Left kidney (tissue), 8 donors: ENCODE results near the gene ARL4A. TPM values are rescaled to one million over a fixed set of nuclear protein-coding genes. Genes with fewer than 3 reads are reported as not detected.
"Not testable (repeated sequence)": the region's sequence is repeated elsewhere in the genome, so short reads cannot be mapped to it uniquely, and the experiment has no call there.

Experiments used
- DNase-seq: peaks from one replicate; pipeline ENCODE4 v3.0.0-alpha.2; 2013
- long read RNA-seq, 8 donors: transcript quantifications; one replicate each; lab custom pipeline, GENCODE V29; 2026
- polyA plus RNA-seq: library from polyadenylated mRNA; unstranded; fragments of 120-200 nt; gene quantifications from one replicate; pipeline ENCODE4 v1.2.1, GENCODE V29; 2013; ENCODE audit not compliant: insufficient read length

The ARL4A gene, protein sequence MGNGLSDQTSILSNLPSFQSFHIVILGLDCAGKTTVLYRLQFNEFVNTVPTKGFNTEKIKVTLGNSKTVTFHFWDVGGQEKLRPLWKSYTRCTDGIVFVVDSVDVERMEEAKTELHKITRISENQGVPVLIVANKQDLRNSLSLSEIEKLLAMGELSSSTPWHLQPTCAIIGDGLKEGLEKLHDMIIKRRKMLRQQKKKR
- 29.3 TPM for polyA plus RNA-seq
- long read RNA-seq, donor 1, transcript ARL4A-201 (2 exons, 1,147 nt), result major isoform, 7 of 16 reads
- long read RNA-seq, donor 1, transcript ARL4A-206 (2 exons, 845 nt), result major isoform, 7 of 16 reads
- long read RNA-seq, donor 1, partial matches to known transcripts, result 0 of 16 reads
- long read RNA-seq, donor 1, other reads (novel, unspliced or antisense), result 0 of 16 reads
- long read RNA-seq, donor 2, transcript ARL4A-206 (2 exons, 845 nt), result major isoform, 11 of 16 reads
- long read RNA-seq, donor 2, partial matches to known transcripts, result 0 of 16 reads
- long read RNA-seq, donor 2, other reads (novel, unspliced or antisense), result 0 of 16 reads
- long read RNA-seq, donor 3, transcript ARL4A-201 (2 exons, 1,147 nt), result major isoform, 5 of 10 reads
- long read RNA-seq, donor 3, partial matches to known transcripts, result 0 of 10 reads
- long read RNA-seq, donor 3, other reads (novel, unspliced or antisense), result 0 of 10 reads
- long read RNA-seq, donor 4, partial matches to known transcripts, result 0 of 1 reads
- long read RNA-seq, donor 4, other reads (novel, unspliced or antisense), result 0 of 1 reads
- long read RNA-seq, donor 5, transcript ARL4A-201 (2 exons, 1,147 nt), result minor isoform, 9 of 34 reads
- long read RNA-seq, donor 5, transcript ARL4A-206 (2 exons, 845 nt), result major isoform, 14 of 34 reads
- long read RNA-seq, donor 5, partial matches to known transcripts, result 6 of 34 reads
- long read RNA-seq, donor 5, other reads (novel, unspliced or antisense), result 0 of 34 reads
- long read RNA-seq, donor 6, transcript ARL4A-206 (2 exons, 845 nt), result major isoform, 6 of 10 reads
- long read RNA-seq, donor 6, partial matches to known transcripts, result 0 of 10 reads
- long read RNA-seq, donor 6, other reads (novel, unspliced or antisense), result 0 of 10 reads
- long read RNA-seq, donor 7, transcript ARL4A-206 (2 exons, 845 nt), result major isoform, 16 of 24 reads
- long read RNA-seq, donor 7, partial matches to known transcripts, result 0 of 24 reads
- long read RNA-seq, donor 7, other reads (novel, unspliced or antisense), result 0 of 24 reads
- long read RNA-seq, donor 8, partial matches to known transcripts, result 0 of 7 reads
- long read RNA-seq, donor 8, other reads (novel, unspliced or antisense), result 0 of 7 reads

GRCh38 chr7:12686891-12687717 lies at the start of gene ARL4A:
ARL4A (plus strand) TSS chr7:12687633; CDS start chr7:12688255, 622 bp downstream.
- peak; percentile 99 for DNase-seq

DNA sequence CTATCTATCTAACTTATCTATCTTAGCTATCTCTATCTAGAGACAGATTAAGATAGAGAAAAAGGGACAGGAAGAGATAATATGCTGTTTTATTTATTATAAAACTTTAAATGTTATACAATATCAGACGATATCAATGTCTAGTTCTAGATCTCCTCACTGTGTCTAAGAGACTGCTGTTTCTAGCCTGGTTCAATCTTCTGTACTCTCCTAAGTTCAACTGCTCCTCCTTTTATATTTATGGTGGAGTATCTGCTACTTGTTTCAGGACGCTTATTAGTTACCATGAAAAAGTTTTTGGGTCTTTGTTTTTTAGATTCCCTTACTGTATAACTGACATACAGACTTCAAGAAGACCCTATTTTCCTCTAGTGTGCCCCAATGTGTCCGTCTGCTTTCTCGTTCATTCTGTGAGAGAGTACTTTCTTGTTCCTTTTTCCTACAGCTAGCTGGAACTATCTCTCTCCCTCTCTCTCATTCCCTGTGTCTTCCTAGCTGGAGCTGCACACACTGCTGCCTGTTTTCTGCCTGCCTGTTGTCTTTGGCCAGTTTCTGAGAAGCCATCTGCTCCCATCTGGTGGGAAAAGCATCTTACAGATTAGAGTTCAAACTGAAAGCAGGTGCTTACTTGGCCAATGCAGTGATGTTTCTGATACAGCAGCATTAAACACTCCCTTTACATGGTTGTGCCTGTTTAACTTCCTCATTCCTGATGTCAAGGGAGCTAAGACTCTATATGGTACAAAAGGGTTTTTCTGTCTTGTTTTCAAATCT lies 49.4 kb upstream of the ARL4A start:
- DNase-seq, result no peak

DNA sequence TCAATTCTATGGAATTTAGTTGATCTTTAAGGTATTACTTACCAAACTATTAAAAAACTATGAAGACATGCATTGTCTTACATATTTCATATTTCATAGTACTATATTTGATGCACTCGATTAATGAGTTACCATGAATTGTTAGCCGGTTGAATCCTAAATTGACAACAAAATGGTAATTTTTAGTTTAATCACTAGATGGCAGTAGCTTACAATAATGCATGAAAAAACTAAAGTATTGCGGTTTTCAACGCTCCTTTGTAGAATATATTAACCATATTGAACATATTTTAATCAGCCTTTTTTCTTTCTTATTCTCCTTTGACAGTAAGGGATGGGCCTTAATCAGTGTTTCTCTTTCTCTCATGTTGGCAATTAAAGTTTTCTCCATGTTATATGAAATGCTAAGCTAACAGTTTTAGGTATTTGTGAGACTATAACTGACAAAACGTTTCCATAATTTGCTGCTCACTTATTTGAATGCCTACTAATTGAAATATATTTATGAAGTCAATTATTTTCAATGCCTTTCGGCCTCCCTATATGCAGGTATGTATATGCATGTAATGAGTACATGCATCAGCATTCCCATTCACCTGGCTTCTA lies 48.5 kb upstream of the ARL4A start:
- DNase-seq, result no peak

- no peak for DNase-seq
Observed at GRCh38 chr7:12640299-12641096, 46.9 kb upstream of the ARL4A start.

DNA sequence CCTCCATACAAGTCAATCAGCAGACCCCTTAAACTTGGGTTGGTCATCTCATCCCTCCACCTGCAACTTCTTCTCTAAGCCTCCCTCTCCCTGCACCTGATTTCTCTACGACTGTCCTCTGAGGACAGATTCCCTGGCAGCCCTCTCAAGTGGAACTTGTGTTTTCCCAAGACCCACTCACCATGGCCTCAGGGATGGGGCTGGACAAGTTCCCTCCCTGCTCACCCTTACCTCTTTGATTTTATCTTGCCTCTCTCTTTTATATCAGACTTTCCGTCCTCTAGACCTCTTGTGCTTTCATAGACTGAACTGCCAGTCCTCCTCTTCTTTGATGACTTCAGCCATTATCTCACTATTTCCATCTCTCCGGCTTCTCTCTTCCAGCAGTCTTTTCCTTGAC lies 46.2 kb upstream of the ARL4A start:
- no peak for DNase-seq

GRCh38 chr7:12642508-12642907 lies 44.9 kb upstream of the ARL4A start:
- no peak for DNase-seq

DNA sequence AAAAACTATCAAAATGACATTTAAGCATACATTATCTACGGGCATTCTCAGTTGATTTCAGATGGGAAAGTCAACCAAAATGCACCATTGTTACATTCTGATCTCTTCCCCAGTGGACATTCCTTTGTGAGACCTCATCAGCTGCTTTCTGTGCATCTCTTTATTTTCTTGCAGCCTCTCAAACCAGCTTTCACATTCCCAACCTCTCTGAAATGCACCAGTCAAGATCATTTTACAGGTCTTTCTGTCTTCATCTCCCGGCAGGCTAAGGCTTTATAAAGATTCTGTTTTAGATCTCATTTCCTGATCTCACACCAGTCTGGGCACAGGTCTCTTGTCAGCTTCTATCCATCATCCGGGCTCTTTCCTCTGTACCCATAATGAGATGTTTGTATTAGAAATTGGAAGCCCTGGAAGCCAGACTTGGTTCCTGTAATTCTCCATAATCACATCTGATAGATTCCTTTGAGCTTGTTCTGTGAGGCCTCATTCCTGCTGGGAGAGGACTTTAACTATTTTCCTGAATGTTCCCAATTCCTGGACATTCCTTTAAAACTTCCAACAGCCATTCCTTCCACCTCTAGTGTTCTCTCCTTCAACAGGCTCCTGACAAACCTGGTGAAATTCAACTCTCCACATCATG lies 44.3 kb upstream of the ARL4A start:
- no peak for DNase-seq

DNA sequence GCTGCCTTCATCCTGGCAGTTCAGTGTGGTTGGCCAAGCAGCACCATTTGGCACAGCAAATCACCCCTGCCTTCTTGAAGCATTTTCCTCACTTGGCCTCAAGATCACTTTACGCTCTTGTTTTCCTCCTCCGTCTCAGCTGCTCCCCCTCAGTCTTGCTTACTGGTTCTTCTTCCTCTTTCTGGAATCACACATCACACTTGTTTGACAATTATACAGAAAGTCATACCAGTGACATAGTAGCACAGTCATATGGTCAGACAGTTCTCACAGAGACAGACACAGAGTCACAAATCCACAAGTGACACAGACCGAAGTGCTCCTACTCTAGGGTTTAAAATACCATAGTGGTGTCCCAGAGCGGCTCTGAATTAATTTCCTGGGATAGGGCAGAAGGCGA lies 43.8 kb upstream of the ARL4A start:
- no peak for DNase-seq

- DNase-seq, result not testable (repeated sequence)
Observed at GRCh38 chr7:12645212-12645611, 42.2 kb upstream of the ARL4A start.

DNA sequence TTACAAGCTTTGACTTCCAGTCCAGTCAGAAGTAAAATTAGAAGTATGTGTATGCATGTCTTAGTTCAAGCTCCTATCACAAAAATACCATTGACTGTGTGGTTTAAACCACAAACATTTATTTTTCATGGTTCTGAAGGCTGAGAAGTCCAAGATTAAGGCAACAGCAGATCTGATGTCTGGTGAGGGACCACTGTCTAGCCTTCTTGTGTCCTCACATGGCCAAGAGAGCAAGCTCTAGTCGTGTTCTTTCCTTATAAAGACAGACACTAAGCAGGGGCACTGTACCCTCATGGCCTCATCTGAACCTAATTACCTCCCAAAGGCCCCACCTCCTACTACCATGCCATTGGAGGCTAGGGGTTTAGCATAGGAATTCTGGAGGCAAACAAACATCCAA lies 41.3 kb upstream of the ARL4A start:
- no peak for DNase-seq

- no peak for DNase-seq
Observed at GRCh38 chr7:12647364-12648219, 39.8 kb upstream of the ARL4A start.

DNA sequence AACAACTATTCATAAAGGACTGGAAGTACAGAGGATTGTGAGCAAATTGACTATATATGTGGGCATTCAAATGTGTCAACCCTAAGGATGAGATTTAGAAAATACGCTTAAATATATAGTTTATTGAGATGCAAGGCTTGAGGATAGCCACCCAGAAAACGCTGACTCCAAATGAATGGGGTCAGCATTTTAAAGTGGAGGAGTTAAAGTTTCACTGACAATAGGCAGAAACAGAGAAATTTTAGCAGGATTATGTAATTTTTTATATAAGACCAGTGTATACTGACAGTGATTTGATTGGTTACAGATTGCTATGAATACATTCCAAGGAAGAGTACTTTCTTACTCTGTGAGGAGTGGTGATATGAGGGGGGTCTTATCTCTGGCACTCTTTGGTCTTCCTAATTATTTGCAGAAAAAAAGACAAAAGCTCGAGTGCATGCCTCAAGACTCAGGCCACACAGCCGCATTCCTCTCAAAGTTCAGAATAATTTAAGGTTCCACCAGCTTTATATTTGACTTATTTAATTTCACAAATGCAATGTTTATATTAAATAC lies 38.6 kb upstream of the ARL4A start:
- DNase-seq, result no peak

DNA sequence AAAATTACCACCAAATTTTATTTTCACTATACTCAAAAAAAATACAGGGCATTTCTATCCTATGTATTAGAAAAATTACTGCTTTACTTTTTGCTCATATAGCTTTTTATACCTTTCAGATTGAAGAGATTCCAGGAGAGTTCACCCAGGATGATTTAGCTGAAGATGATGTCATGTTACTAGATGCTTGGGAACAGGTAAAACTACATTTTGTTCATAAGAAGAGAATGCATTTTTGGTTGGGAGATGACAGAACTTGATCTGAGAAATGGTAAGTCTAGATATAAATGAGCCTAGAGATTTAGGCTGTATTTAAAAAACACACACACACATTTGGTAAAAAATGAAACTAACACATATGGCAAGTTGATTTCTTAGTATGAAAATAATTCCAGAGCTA lies 38.1 kb upstream of the ARL4A start:
- no peak for DNase-seq

DNA sequence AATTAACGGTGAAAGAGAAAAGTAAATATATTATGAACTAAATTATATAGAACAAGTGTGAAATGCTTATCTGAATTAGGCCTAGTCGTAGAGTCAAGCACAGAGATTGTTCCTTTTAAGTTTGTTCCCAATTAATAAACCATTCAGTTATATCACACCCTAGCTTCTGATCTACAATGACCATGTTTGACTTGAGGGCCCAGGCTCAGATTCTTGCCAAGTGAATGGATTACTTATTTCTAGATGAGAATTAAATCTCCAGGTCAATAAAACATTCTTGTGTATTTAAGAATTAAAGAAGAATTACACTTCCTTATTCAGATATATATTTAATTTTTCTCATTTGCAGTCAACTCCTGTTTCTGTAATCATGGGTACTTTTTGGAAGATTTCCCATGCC lies 37.4 kb upstream of the ARL4A start:
- DNase-seq, result no peak

- DNase-seq, result no peak
Observed at GRCh38 chr7:12653110-12653509, 34.3 kb upstream of the ARL4A start.

DNA sequence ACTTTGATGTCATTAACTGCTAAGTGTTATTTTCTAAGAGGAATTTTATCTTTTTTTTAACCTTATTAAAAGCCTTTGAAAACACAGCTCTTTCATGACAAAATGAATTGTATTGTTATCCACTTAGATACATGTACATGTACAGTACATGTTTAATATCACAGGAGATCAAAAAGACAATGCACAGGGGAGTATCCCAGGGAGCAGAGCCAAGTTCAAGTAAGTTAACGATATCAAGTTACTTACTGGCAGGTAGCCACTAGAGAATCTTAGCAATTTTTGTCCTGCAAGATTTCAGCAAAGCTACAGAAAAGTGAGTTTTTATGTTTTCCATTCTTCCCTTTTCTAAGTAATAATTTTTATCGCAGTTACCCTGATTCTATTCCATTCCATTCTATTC lies 33.9 kb upstream of the ARL4A start:
- DNase-seq, result no peak

DNA sequence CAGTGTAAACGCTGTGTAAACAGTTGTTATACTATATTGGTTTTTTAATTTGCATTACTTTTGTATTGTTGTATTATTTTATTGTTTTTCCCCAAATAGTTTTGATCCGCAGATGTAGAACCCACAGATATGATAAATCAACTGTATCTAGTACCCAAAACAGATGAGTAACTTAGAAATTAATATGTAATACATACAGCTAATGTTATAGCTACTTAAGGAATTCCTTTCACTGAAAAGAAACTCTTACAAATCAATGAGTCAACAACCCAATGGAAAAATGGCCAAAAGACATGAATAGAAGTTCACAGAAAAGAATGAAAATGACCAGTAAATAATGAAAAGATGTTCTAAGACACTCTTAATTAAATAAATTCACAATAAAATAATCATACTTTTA lies 32.3 kb upstream of the ARL4A start:
- DNase-seq, result no peak
